ENCODE results near the gene MYL3. TPM values are rescaled to one million over a fixed set of nuclear protein-coding genes. Genes with fewer than 3 reads are reported as not detected.

MYL3 gene
- total RNA-seq, 1 experiment from 2014 or later, result not detected

DNA sequence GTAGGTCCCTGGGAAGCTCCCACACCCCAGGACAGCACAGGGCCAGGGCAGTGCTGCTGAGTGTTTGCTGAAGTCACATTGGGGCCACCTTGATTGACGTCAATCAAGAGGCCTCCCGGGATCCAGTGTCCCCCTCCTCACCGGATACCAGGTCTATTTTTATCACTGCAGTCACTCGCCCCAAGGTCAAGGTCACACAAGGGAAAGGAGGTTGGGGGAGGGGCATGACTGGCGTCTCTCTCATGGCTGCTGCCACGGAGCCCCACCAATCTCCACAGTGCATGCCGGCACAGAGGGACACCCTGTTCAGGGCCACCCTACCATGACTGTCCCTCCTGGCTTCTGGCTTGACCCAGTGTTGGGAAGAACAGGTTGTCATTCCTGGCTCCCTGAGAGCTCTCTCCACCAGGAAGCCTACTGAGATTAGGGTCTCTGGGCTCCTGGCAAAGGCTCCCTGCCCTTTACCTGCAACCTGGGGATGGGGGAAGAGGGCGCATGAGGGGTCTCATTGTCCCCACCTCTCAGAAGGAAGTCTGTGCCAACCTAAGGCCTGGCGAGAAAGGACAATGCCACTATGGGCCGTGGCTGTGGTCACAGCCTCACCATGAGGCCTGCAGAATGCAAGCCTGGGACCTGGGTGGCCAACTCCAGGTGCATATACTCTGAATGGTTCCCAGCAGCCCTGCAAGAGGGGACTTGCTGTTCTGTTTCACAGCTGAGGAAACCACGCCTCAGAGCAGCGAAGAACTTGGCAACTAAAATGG, 1.5 kb downstream of the MYL3 start:
- no peak overlapping the region for H2AFZ ChIP-seq (ENCODE audit: low read length)
- H3K9me2 ChIP-seq (replicated peaks; ENCODE audit: insufficient read depth, low read length), result no peaks in the 10 kb centered on the region
- H3K4me1 ChIP-seq (ENCODE audit: low read length), result no peaks in the 10 kb centered on the region
- no peak for DNase-seq
- no peak overlapping the region for H3K27ac ChIP-seq (ENCODE audit: low read length)
- H3K4me2 ChIP-seq (ENCODE audit: low read depth, low read length, poor library complexity, severe bottlenecking), result no peak overlapping the region
- H3K4me3 ChIP-seq (ENCODE audit: low read length), result no peak overlapping the region
- no peaks in the 10 kb centered on the region for H4K20me1 ChIP-seq (ENCODE audit: insufficient read depth, low read depth, low read length)
- H3K79me2 ChIP-seq (ENCODE audit: low read length), result no peaks in the 10 kb centered on the region
- no peak overlapping the region for H3K9ac ChIP-seq (ENCODE audit: low read length)
- no peaks in the 10 kb centered on the region for H3K9me3 ChIP-seq (ENCODE audit: low read length)
- H3K27me3 ChIP-seq (ENCODE audit: low read length), result no peaks in the 10 kb centered on the region
- H3K36me3 ChIP-seq (ENCODE audit: insufficient read depth, low read length), result no peaks in the 10 kb centered on the region

DNA sequence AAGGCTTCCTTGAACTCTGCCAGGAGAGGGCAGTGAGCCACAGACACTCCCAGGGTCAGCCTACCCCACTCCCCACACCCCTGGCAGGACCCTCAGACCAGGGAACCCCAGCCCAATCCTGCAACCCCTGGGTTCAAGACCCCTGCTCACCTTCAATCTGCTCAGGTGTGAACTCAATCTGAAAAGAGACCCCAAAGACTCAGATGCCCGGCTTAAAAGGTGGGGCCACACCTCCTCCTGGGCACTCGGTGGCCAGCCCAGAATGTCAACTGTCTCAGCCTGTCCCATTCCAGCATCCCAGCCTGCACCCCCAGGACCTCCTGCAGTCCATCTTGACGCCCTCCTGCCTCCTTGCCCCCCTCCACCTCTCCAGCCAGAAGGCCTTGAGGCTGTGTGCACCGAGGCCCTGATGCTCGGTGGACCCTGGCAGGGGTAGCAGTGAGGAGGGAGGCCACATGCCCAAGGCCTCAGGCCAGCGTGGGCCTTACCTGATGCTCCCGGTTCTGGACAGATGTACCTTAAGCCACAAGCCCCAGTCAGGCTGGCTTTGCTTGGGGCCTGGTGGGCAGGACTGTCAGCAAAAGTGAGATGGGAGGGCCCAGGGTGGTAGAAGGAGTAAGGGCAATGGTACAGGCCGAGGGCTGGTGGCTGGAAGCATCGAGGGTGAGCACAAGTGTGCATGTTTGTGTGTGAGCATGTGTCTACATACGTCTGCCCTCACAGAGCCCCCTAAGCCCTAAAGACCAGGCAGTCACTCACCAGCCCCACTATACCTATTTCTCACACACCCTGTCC, 2.2 kb downstream of the MYL3 start:
- H4K20me1 ChIP-seq (ENCODE audit: insufficient read depth, low read depth, low read length), result no peaks in the 10 kb centered on the region
- H3K9ac ChIP-seq (ENCODE audit: low read length), result no peak overlapping the region
- no peak overlapping the region for H3K27ac ChIP-seq (ENCODE audit: low read length)
- no peak overlapping the region for H2AFZ ChIP-seq (ENCODE audit: low read length)
- no peak overlapping the region for H3K4me2 ChIP-seq (ENCODE audit: low read depth, low read length, poor library complexity, severe bottlenecking)
- H3K4me3 ChIP-seq (ENCODE audit: low read length), result no peak overlapping the region
- DNase-seq, result no peak
- no peaks in the 10 kb centered on the region for H3K9me2 ChIP-seq (replicated peaks; ENCODE audit: insufficient read depth, low read length)
- H3K27me3 ChIP-seq (ENCODE audit: low read length), result no peaks in the 10 kb centered on the region
- no peaks in the 10 kb centered on the region for H3K79me2 ChIP-seq (ENCODE audit: low read length)
- no peaks in the 10 kb centered on the region for H3K4me1 ChIP-seq (ENCODE audit: low read length)
- no peaks in the 10 kb centered on the region for H3K36me3 ChIP-seq (ENCODE audit: insufficient read depth, low read length)
- no peaks in the 10 kb centered on the region for H3K9me3 ChIP-seq (ENCODE audit: low read length)

DNA sequence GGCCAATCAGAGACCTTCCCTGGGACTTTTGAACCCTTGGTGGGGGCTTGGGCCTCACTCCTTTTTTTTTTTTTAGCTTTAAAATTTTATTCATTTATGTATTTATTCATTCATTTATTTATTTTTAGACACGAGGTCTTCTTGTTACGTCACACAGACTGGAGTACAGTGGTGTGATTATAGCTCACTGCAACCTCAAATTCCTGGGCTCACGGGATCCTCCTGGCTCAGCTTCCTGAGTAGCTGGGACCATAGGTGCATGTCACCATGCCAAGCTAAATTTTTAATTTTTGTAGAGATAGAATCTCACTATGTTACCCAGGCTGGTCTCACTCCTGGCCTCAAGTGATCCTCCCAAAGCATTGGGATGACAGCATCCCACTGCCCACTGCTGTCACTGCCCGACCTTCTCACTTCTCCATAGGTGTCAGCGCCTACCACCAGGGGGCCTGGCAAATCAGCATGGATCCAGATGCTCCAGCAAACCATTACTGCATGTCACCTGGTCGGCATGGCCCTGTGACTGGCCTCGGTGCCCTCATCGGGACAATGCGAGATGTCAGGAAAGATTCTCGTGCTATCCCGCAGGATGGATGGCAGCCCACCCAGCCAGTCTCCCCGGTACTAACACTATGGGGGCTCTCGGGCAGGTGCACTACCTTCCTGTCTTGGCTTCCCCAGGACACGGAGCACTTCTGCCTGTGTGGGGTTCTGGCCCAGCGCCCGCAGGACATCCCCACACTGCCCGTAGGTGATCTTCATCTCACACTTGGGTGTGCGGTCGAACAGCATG, 3.0 kb downstream of the MYL3 start:
- H3K27me3 ChIP-seq (ENCODE audit: low read length), result no peaks in the 10 kb centered on the region
- H3K9me2 ChIP-seq (replicated peaks; ENCODE audit: insufficient read depth, low read length), result no peaks in the 10 kb centered on the region
- no peaks in the 10 kb centered on the region for H4K20me1 ChIP-seq (ENCODE audit: insufficient read depth, low read depth, low read length)
- H3K9ac ChIP-seq (ENCODE audit: low read length), result no peak overlapping the region
- H3K36me3 ChIP-seq (ENCODE audit: insufficient read depth, low read length), result no peaks in the 10 kb centered on the region
- DNase-seq, result peak; percentile 75
- H3K4me1 ChIP-seq (ENCODE audit: low read length), result peaks cover 2% of the 10 kb centered on the region; the same call in 1 of the 2 replicates
- H3K27ac ChIP-seq (ENCODE audit: low read length), result no peak overlapping the region
- no peak overlapping the region for H3K4me2 ChIP-seq (ENCODE audit: low read depth, low read length, poor library complexity, severe bottlenecking)
- no peaks in the 10 kb centered on the region for H3K9me3 ChIP-seq (ENCODE audit: low read length)
- H3K4me3 ChIP-seq (ENCODE audit: low read length), result no peak overlapping the region
- H3K79me2 ChIP-seq (ENCODE audit: low read length), result no peaks in the 10 kb centered on the region
- H2AFZ ChIP-seq (ENCODE audit: low read length), result no peak overlapping the region

DNA sequence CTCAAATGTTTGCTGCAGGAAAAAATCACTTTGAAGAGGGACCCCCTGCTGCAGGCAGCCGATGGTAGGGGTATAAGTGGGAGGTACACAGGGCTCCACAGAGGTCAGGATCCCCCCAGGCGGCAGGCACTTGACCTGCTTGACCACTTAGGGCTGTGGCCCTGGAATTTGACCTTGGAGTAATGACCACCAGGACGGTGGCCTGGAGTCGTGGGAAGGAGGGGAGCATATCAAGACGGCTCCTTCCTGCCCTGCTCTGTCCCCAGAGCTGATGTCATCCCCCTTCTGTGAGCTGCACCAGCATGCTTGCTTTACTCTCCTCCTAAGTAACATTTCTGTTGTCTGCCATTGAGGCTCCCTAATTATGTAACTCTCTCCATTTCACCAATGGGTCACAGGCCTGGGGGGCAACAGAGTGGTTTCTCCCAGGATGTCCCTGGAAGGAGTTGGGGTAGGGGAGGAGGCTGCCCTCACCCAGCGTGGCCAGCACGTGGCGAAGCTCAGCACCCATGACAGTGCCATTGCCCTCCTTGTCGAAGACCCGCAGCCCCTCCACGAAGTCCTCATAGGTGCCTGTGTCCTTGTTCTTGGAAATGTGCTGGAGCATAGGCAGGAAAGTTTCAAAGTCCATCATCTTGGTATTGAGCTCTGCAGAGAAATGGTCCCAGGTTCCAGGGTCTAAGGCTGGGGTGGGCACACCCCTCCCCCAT, 4.1 kb downstream of the MYL3 start:
- Histone ChIP-seq H3K79me2 (ENCODE audit: low read length) (no peaks in the 10 kb centered on the region), H3K9me2 (replicated peaks; ENCODE audit: insufficient read depth, low read length) (no peaks in the 10 kb centered on the region), H3K4me3 (ENCODE audit: low read length) (no peak overlapping the region), H3K4me1 (ENCODE audit: low read length) (peaks cover 4% of the 10 kb centered on the region; the same call in 1 of the 2 replicates), H3K27me3 (ENCODE audit: low read length) (no peaks in the 10 kb centered on the region), H2AFZ (ENCODE audit: low read length) (no peak overlapping the region), H4K20me1 (ENCODE audit: insufficient read depth, low read depth, low read length) (no peaks in the 10 kb centered on the region), H3K36me3 (ENCODE audit: insufficient read depth, low read length) (no peaks in the 10 kb centered on the region), H3K4me2 (ENCODE audit: low read depth, low read length, poor library complexity, severe bottlenecking) (no peak overlapping the region), H3K27ac (ENCODE audit: low read length) (no peak overlapping the region), H3K9me3 (ENCODE audit: low read length) (no peaks in the 10 kb centered on the region), H3K9ac (ENCODE audit: low read length) (no peak overlapping the region)
- DNase-seq, result no peak

DNA sequence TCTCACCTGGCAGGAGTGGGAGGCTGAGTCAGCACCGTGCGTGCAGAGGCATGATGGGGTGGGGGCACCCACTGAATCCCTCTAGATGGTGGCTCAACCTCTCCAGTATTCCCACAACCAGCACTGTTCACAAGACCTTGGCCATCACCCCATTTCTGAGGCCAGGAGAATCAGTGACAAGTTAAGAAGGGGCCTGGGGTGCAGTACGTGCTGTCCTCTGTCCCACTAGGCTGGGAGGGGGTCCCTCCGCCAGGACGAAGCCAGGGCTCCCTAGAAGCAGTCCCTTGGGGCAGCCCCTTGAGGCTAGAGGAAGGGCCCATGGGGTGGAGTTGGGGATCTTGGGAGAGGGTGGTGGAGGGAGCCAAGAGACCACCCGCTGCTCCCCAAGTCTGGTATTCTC, 4.8 kb downstream of the MYL3 start:
- Histone ChIP-seq H3K27me3 (ENCODE audit: low read length) (no peaks in the 10 kb centered on the region), H3K9me3 (ENCODE audit: low read length) (no peaks in the 10 kb centered on the region), H3K36me3 (ENCODE audit: insufficient read depth, low read length) (no peaks in the 10 kb centered on the region), H3K4me1 (ENCODE audit: low read length) (peaks cover 4% of the 10 kb centered on the region; the same call in 1 of the 2 replicates), H2AFZ (ENCODE audit: low read length) (no peak overlapping the region), H3K4me3 (ENCODE audit: low read length) (no peak overlapping the region), H3K9ac (ENCODE audit: low read length) (no peak overlapping the region), H3K27ac (ENCODE audit: low read length) (no peak overlapping the region), H3K4me2 (ENCODE audit: low read depth, low read length, poor library complexity, severe bottlenecking) (no peak overlapping the region), H3K9me2 (replicated peaks; ENCODE audit: insufficient read depth, low read length) (no peaks in the 10 kb centered on the region), H4K20me1 (ENCODE audit: insufficient read depth, low read depth, low read length) (no peaks in the 10 kb centered on the region), H3K79me2 (ENCODE audit: low read length) (no peaks in the 10 kb centered on the region)
- DNase-seq, result no peak

DNA sequence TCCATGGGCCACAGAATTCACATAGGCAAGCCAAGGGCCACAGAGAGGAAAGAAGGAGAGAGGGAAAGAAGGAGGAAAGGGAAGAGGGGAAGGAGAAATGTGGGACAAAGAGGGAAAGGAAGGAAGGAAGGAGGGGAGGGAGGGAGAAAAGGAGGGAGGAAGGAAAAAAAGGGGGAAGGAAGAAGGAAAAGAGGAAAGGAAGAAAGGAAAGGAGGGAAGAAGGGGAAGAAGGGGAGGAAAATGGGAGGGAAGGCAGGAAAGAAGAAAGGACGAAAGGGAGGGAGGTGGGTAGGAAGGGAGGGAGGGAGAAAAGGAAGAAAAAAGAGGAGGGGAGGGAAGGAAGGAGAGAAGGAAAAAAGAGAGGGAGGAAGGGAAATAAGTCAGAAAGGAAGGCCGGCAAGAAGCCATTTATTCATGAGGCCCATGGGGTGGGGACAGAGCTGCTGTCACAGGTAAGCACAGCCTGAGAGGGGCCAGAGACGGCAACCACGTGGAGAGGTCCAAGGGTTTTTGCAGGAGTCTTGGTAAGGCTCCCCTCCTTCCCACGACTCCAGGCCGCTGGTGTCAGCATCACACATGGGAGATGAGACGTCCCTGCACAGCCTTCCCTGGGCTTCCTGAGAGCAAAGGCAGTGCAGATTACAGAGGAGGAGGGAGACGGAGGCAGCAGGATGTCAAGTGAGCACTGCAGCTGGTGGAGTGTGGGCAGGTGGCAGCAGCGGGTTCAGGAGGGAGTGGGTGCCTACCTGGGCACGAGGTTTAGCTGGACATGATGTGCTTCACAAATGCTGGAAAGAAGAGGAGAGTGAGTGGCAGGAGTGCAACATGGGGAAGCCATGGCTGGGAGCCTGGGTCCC, 5.5 kb downstream of the MYL3 start:
- Histone ChIP-seq H3K79me2 (ENCODE audit: low read length) (no peaks in the 10 kb centered on the region), H3K9me2 (replicated peaks; ENCODE audit: insufficient read depth, low read length) (no peaks in the 10 kb centered on the region), H4K20me1 (ENCODE audit: insufficient read depth, low read depth, low read length) (no peaks in the 10 kb centered on the region), H3K36me3 (ENCODE audit: insufficient read depth, low read length) (no peaks in the 10 kb centered on the region), H3K27me3 (ENCODE audit: low read length) (no peaks in the 10 kb centered on the region), H3K4me2 (ENCODE audit: low read depth, low read length, poor library complexity, severe bottlenecking) (no peak overlapping the region), H2AFZ (ENCODE audit: low read length) (no peak overlapping the region), H3K9me3 (ENCODE audit: low read length) (no peaks in the 10 kb centered on the region), H3K4me3 (ENCODE audit: low read length) (no peak overlapping the region), H3K9ac (ENCODE audit: low read length) (no peak overlapping the region), H3K27ac (ENCODE audit: low read length) (no peak overlapping the region), H3K4me1 (ENCODE audit: low read length) (peaks cover 4% of the 10 kb centered on the region; the same call in 1 of the 2 replicates)
- no peak for DNase-seq
